ENCODE data around the gene CAMKMT. TPM values are rescaled to one million over a fixed set of nuclear protein-coding genes. Genes with fewer than 3 reads are reported as not detected.

CAMKMT gene
- total RNA-seq, 4 donors from 2014 or later, result 4.5 to 57.9 (median 15.4) TPM

DNA sequence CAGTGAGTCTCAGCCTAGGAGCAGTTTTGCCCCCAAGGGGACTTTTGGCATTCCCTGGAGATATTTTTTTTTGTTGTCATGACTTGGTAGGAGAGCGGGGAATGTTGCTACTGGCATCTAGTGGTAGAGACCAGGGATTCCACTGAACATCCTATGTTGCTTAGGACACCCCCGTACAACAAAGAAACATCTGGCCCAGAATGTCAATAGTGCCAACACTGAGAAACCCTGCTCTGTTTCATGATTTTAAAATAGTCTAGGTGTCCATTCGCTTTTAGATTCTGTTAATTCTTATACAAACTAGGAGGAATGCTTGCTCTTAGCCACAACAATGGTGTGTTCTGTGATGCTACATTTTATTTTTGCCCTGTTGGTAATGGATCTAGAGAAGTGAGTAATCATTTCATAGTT is 353.9 kb downstream of the CAMKMT start:
- no peak for DNase-seq
- H3K27ac ChIP-seq, result no peak overlapping the region
- in situ Hi-C loops (cut with MboI; ENCODE audit: low pct_ligation_motif_present in 1 of 4, low pct_unique_long_range_greater_than_20kb in 1 of 4, low sequenced_read_pairs in 3 of 4) (no loop called here), intact Hi-C loops (cut with DNase I; ENCODE audit: low total_unique reads) (no loop called here)
- no peaks in the 10 kb centered on the region for H3K4me1 ChIP-seq
- no peaks in the 10 kb centered on the region for H3K9me3 ChIP-seq
- TF ChIP-seq EP300 (IDR thresholded peaks at IDR 0.05; ENCODE audit: low read depth) (no peak), POLR2A (IDR thresholded peaks at IDR 0.05) (no peak), POLR2AphosphoS5 (IDR thresholded peaks at IDR 0.05) (no peak)
- TF ChIP-seq, protein P1, sequence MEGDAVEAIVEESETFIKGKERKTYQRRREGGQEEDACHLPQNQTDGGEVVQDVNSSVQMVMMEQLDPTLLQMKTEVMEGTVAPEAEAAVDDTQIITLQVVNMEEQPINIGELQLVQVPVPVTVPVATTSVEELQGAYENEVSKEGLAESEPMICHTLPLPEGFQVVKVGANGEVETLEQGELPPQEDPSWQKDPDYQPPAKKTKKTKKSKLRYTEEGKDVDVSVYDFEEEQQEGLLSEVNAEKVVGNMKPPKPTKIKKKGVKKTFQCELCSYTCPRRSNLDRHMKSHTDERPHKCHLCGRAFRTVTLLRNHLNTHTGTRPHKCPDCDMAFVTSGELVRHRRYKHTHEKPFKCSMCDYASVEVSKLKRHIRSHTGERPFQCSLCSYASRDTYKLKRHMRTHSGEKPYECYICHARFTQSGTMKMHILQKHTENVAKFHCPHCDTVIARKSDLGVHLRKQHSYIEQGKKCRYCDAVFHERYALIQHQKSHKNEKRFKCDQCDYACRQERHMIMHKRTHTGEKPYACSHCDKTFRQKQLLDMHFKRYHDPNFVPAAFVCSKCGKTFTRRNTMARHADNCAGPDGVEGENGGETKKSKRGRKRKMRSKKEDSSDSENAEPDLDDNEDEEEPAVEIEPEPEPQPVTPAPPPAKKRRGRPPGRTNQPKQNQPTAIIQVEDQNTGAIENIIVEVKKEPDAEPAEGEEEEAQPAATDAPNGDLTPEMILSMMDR (IDR thresholded peaks at IDR 0.05), result no peak
- H3K36me3 ChIP-seq, result no peaks in the 10 kb centered on the region
- WGBS, 2 donors (ENCODE audit: low coverage in 1 of 2), result 78 to 100% methylated on average over 1 to 3 of the region's 3 CpGs
- H3K4me3 ChIP-seq, result no peak overlapping the region
- H3K27me3 ChIP-seq, result no peaks in the 10 kb centered on the region

DNA sequence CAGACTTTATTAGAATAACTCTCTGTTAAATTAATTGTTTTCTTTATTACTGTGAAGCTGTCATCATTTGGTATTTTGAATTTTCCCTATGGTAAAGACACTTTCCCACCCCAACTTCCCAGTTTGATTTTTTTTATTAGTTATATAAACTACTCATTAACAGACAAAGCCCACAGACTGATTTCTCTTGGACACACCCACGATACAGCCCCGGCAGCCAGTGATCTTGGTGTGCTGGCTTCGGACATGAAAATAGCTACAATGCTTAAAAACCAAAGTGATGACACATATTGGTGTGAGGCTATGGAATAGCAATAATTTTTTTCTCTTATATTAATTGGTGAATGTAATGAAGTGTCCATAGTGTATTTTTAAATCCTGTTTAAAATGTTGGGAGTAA is 354.4 kb downstream of the CAMKMT start:
- no peaks in the 10 kb centered on the region for H3K9me3 ChIP-seq
- no peak overlapping the region for H3K27ac ChIP-seq
- no peak overlapping the region for H3K4me3 ChIP-seq
- in situ Hi-C loops (cut with MboI; ENCODE audit: low pct_ligation_motif_present in 1 of 4, low pct_unique_long_range_greater_than_20kb in 1 of 4, low sequenced_read_pairs in 3 of 4) (no loop called here), intact Hi-C loops (cut with DNase I; ENCODE audit: low total_unique reads) (no loop called here)
- 67 to 79% methylated on average over 3 of the region's 3 CpGs for WGBS, 2 donors (ENCODE audit: low coverage in 1 of 2)
- no peaks in the 10 kb centered on the region for H3K4me1 ChIP-seq
- DNase-seq, result no peak
- H3K27me3 ChIP-seq, result no peaks in the 10 kb centered on the region
- no peak for TF ChIP-seq POLR2AphosphoS5 (IDR thresholded peaks at IDR 0.05)
- no peaks in the 10 kb centered on the region for H3K36me3 ChIP-seq

DNA sequence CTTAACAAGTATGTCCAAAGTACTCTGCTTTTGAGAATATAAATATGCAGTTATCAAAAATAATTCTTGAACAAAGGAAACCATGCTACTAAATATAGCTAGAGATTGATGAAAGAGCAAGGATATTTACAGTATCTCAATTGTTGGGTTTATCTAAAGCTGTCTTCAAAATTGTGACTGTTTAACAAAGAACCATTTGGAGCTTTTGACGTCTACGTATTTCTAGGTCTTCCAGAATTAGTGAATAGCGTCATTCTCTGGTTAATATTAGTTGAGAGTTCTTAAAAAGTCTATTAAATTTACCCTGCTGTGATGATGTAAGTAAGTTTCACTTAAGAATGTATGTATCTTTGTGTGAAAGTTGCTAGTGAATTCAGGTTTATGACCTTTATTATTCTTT is 356.7 kb downstream of the CAMKMT start:
- TF ChIP-seq POLR2AphosphoS5 (IDR thresholded peaks at IDR 0.05) (no peak), POLR2A (IDR thresholded peaks at IDR 0.05) (no peak), EP300 (IDR thresholded peaks at IDR 0.05; ENCODE audit: low read depth) (no peak)
- TF ChIP-seq, protein P1 (IDR thresholded peaks at IDR 0.05), result no peak
- in situ Hi-C loops (cut with MboI; ENCODE audit: low pct_ligation_motif_present in 1 of 4, low pct_unique_long_range_greater_than_20kb in 1 of 4, low sequenced_read_pairs in 3 of 4), result no loop called here
- WGBS, 2 donors (ENCODE audit: low coverage in 1 of 2), result 93 to 95% methylated on average over 3 of the region's 3 CpGs
- intact Hi-C loops (cut with DNase I; ENCODE audit: low total_unique reads), result no loop called here
- Histone ChIP-seq H3K27ac (no peak overlapping the region), H3K4me1 (no peaks in the 10 kb centered on the region), H3K9me3 (no peaks in the 10 kb centered on the region), H3K27me3 (no peaks in the 10 kb centered on the region), H3K4me3 (no peak overlapping the region), H3K36me3 (no peaks in the 10 kb centered on the region)
- no peak for DNase-seq

DNA sequence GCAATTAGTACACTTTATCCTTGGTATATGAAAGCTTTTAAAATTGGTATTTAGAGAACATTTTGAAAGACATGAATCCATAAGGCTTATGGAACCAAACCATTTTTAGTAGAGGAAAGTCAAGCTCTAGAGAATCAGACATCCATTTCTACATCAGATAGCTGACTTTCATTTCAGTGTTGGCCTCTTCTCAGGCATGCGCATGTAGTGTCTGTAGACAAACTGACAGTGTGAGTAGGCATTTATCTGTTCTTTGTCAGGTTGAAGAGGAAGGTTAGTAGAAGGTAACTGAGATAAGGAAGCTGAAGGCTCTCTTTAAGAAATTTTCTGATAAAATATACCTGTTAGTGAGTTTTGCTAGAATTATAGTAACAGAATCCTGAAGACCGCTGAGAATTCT is 357.8 kb downstream of the CAMKMT start:
- intact Hi-C loops (cut with DNase I; ENCODE audit: low total_unique reads) (no loop called here), in situ Hi-C loops (cut with MboI; ENCODE audit: low pct_ligation_motif_present in 1 of 4, low pct_unique_long_range_greater_than_20kb in 1 of 4, low sequenced_read_pairs in 3 of 4) (no loop called here)
- no peak for TF ChIP-seq EP300 (IDR thresholded peaks at IDR 0.05; ENCODE audit: low read depth)
- TF ChIP-seq, protein P1 (IDR thresholded peaks at IDR 0.05), result no peak
- TF ChIP-seq POLR2AphosphoS5 (IDR thresholded peaks at IDR 0.05), result no peak
- no peak for TF ChIP-seq POLR2A (IDR thresholded peaks at IDR 0.05)

DNA sequence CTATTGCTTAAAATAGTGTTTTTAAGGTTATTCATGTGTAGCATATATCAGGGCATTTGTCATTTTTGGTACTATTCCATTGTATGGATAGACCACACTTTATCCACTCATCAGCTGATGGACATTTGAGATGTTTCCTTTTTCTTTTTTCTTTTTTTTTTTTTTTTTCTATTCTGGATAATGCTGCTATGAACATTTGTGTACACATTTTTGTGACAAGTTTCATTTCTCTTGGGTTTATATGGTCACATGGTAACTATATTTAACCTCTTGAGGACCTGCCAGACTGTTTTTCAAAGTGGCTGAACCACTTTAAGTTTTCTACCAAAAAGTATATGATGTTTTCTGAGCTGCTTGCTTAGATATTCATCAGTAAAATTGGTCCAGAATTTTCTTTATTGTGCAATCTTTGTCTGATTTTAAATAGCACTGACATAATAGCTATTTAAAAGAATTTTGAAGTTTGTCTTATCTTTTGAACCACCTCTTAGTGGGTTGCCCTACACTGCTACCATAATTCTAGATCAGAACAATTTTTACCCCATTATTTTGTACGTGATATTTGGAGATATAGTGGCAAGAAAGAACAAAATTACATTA is 360.4 kb downstream of the CAMKMT start:
- intact Hi-C loops (cut with DNase I; ENCODE audit: low total_unique reads), result no loop called here
- 91 to 94% methylated on average over 1 of the region's 1 CpG for WGBS, 2 donors (ENCODE audit: low coverage in 1 of 2)
- Histone ChIP-seq H3K4me3 (no peak overlapping the region), H3K36me3 (no peaks in the 10 kb centered on the region), H3K27me3 (no peaks in the 10 kb centered on the region), H3K9me3 (no peaks in the 10 kb centered on the region), H3K4me1 (no peaks in the 10 kb centered on the region), H3K27ac (no peak overlapping the region)
- DNase-seq, result no peak
- TF ChIP-seq EP300 (IDR thresholded peaks at IDR 0.05; ENCODE audit: low read depth), result no peak
- no peak for TF ChIP-seq POLR2A (IDR thresholded peaks at IDR 0.05)
- in situ Hi-C loops (cut with MboI; ENCODE audit: low pct_ligation_motif_present in 1 of 4, low pct_unique_long_range_greater_than_20kb in 1 of 4, low sequenced_read_pairs in 3 of 4), result no loop called here

More for the DNA sequence above, 357.8 kb downstream of the CAMKMT start:
- Histone ChIP-seq H3K27me3 (no peaks in the 10 kb centered on the region), H3K27ac (no peak overlapping the region), H3K36me3 (no peaks in the 10 kb centered on the region), H3K4me1 (no peaks in the 10 kb centered on the region), H3K9me3 (no peaks in the 10 kb centered on the region), H3K4me3 (no peak overlapping the region)
- 92 to 95% methylated on average over 2 of the region's 2 CpGs for WGBS, 2 donors (ENCODE audit: low coverage in 1 of 2)
- DNase-seq, result no peak

Data from transverse colon (tissue), 4 donors.